ENCODE data around the gene CRAMP1.

The CRAMP1 gene

DNA sequence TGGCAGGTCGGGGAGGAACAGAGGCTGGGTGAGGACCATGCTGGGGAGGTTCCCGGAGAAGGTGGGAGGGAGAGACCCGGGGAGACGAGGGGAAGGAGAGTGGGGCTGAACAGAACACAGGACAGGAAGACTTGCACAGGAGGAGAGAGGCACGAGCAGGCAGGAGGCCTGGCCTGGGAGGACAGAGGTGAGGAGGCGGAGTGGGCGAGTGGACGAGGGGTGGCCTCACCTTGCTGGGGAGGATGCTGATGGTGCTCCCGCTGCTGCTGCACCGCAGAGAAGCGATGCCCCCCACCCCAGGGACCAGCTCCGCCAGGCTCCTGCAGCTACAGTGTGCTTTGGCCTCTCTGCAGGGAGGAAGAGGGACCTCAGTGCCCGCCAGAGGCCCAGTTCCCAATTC is 44.2 kb upstream of the CRAMP1 start:
- Histone ChIP-seq H3K4ac (ENCODE audit: low read length) (no peak overlapping the region), H3K18ac (ENCODE audit: low read length) (no peak overlapping the region), H3K23ac (ENCODE audit: low read depth, low read length, poor library complexity) (no peak overlapping the region), H3K4me2 (ENCODE audit: insufficient read depth, low read length, poor library complexity, severe bottlenecking) (no peak overlapping the region), H3K79me1 (ENCODE audit: low read depth, low read length) (peaks cover 3% of the 10 kb centered on the region), H3K27me3 (ENCODE audit: control insufficient read depth in 3 of 3, insufficient read depth in 3 of 3, low read depth in 1 of 3, low read length in 3 of 3) (no peaks in the 10 kb centered on the region), H2AK5ac (ENCODE audit: low read depth, low read length) (no peak overlapping the region), H2BK120ac (ENCODE audit: low read depth, low read length) (no peak overlapping the region), H3K9me3 (replicated peaks in 1 of 2; ENCODE audit: control insufficient read depth in 2 of 2, insufficient read depth in 1 of 2, low read depth in 1 of 2, low read length in 2 of 2) (no peaks in the 10 kb centered on the region), H2BK12ac (ENCODE audit: low read length) (no peak overlapping the region), H3K4me3 (ENCODE audit: low read length in 2 of 2) (no peak overlapping the region), H4K91ac (ENCODE audit: low read depth, low read length, poor library complexity) (no peak overlapping the region), H3K27ac (replicated peaks; ENCODE audit: low read length) (no peak overlapping the region), H3K9ac (ENCODE audit: low read depth, low read length, poor library complexity) (peak overlapping the region; percentile 27), H4K8ac (ENCODE audit: low read depth, low read length) (no peak overlapping the region), H3K14ac (ENCODE audit: low read length) (no peak overlapping the region), H3K36me3 (replicated peaks in 1 of 2; ENCODE audit: control insufficient read depth in 2 of 2, insufficient read depth in 2 of 2, low read length in 2 of 2) (peaks cover 30 to 65% of the 10 kb centered on the region in 2 donors), H3K4me1 (ENCODE audit: control insufficient read depth in 2 of 2, insufficient read depth in 1 of 2, low read depth in 1 of 2, low read length in 2 of 2) (no peaks in the 10 kb centered on the region), H2BK15ac (ENCODE audit: low read length) (no peak overlapping the region), H2BK5ac (ENCODE audit: low read length) (no peak overlapping the region), H2AFZ (ENCODE audit: low read length) (no peak overlapping the region)
- DNase-seq (ENCODE audit: low spot score): no peak
- WGBS, 2 donors (ENCODE audit: extremely low coverage in 2 of 2, insufficient read length in 2 of 2, insufficient replicate concordance in 1 of 2): no CpG with 5 or more reads among the region's 13 CpGs

DNA sequence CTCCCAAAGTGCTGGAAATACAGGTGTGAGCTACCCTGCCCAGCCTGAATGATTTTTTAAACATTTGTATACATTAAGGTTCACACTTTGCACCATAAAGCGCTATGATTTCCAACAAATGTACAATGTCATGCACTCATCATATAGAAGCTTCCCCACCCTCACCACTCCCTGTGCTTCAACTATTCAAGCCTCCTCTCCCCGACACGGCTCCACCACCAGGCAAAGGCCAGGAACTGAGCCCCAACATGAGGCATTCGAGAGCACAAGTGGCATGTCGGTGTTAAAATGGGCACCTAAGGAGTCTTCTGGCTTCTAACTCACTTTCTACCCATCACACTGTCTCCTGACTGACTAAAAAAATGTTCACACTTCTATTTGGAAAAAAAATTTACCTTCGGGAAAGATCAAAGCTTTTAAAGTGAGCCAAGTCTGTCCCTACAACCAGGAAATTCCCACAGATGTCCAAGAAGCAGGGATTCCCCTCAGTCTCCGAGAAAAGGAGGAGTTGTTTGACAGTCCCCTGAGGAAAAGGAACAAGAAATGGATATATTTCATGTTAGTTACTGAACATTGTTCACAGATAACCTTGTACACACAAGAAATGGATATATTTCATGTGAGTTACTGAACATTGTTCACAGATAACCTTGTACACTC is 41.0 kb upstream of the CRAMP1 start:
- H3K36me3 ChIP-seq (replicated peaks in 1 of 2; ENCODE audit: control insufficient read depth in 2 of 2, insufficient read depth in 2 of 2, low read length in 2 of 2): peaks cover 23 to 59% of the 10 kb centered on the region in 2 donors
- H2BK15ac ChIP-seq (ENCODE audit: low read length): no peak overlapping the region
- H2BK120ac ChIP-seq (ENCODE audit: low read depth, low read length): no peak overlapping the region
- H3K27me3 ChIP-seq (ENCODE audit: control insufficient read depth in 3 of 3, insufficient read depth in 3 of 3, low read depth in 1 of 3, low read length in 3 of 3): no peaks in the 10 kb centered on the region
- no peak overlapping the region for H4K8ac ChIP-seq (ENCODE audit: low read depth, low read length)
- no peak overlapping the region for H3K4me3 ChIP-seq (ENCODE audit: low read length in 2 of 2)
- no peak overlapping the region for H2AFZ ChIP-seq (ENCODE audit: low read length)
- no peaks in the 10 kb centered on the region for H3K9me3 ChIP-seq (replicated peaks in 1 of 2; ENCODE audit: control insufficient read depth in 2 of 2, insufficient read depth in 1 of 2, low read depth in 1 of 2, low read length in 2 of 2)
- H3K14ac ChIP-seq (ENCODE audit: low read length): no peak overlapping the region
- H3K4me1 ChIP-seq (ENCODE audit: control insufficient read depth in 2 of 2, insufficient read depth in 1 of 2, low read depth in 1 of 2, low read length in 2 of 2): no peaks in the 10 kb centered on the region
- H3K9ac ChIP-seq (ENCODE audit: low read depth, low read length, poor library complexity): no peak overlapping the region
- no CpG with 5 or more reads among the region's 7 CpGs for WGBS, 2 donors (ENCODE audit: extremely low coverage in 2 of 2, insufficient read length in 2 of 2, insufficient replicate concordance in 1 of 2)
- no peak overlapping the region for H2BK5ac ChIP-seq (ENCODE audit: low read length)
- no peak overlapping the region for H2AK5ac ChIP-seq (ENCODE audit: low read depth, low read length)
- no peak overlapping the region for H3K18ac ChIP-seq (ENCODE audit: low read length)
- H3K79me1 ChIP-seq (ENCODE audit: low read depth, low read length): no peaks in the 10 kb centered on the region
- no peak overlapping the region for H3K4me2 ChIP-seq (ENCODE audit: insufficient read depth, low read length, poor library complexity, severe bottlenecking)
- no peak overlapping the region for H4K91ac ChIP-seq (ENCODE audit: low read depth, low read length, poor library complexity)
- H2BK12ac ChIP-seq (ENCODE audit: low read length): no peak overlapping the region
- H3K27ac ChIP-seq (replicated peaks; ENCODE audit: low read length): no peak overlapping the region
- no peak for DNase-seq (ENCODE audit: low spot score)
- H3K23ac ChIP-seq (ENCODE audit: low read depth, low read length, poor library complexity): no peak overlapping the region
- no peak overlapping the region for H3K4ac ChIP-seq (ENCODE audit: low read length)

DNA sequence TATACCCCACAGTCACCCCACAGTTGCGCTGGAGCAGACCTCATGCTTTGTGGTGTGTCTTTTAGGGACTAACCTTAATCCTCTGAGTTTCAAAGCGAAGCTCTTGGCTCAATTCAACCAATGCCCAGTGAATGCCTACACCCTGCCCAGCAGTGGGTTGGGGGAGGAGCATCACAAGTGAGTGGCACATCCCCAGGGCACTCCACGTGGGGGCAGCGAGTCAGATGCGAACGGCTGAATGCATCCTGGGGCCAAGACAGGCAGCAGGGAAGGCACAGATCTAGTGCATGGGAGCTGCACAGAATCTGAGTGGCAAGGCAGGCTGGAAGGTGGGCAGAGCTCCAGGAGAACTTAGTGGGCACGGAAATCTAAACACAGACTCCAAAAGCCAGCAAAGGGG is 39.5 kb upstream of the CRAMP1 start:
- Histone ChIP-seq H3K36me3 (replicated peaks in 1 of 2; ENCODE audit: control insufficient read depth in 2 of 2, insufficient read depth in 2 of 2, low read length in 2 of 2) (peaks cover 27 to 66% of the 10 kb centered on the region in 2 donors), H2BK5ac (ENCODE audit: low read length) (no peak overlapping the region), H4K91ac (ENCODE audit: low read depth, low read length, poor library complexity) (no peak overlapping the region), H4K8ac (ENCODE audit: low read depth, low read length) (no peak overlapping the region), H2BK12ac (ENCODE audit: low read length) (no peak overlapping the region), H3K23ac (ENCODE audit: low read depth, low read length, poor library complexity) (no peak overlapping the region), H3K9ac (ENCODE audit: low read depth, low read length, poor library complexity) (no peak overlapping the region), H3K79me1 (ENCODE audit: low read depth, low read length) (no peaks in the 10 kb centered on the region), H3K27ac (replicated peaks; ENCODE audit: low read length) (no peak overlapping the region), H2AFZ (ENCODE audit: low read length) (no peak overlapping the region), H3K27me3 (ENCODE audit: control insufficient read depth in 3 of 3, insufficient read depth in 3 of 3, low read depth in 1 of 3, low read length in 3 of 3) (no peaks in the 10 kb centered on the region), H3K9me3 (replicated peaks in 1 of 2; ENCODE audit: control insufficient read depth in 2 of 2, insufficient read depth in 1 of 2, low read depth in 1 of 2, low read length in 2 of 2) (peaks cover 0 to 3% of the 10 kb centered on the region in 2 donors), H2BK120ac (ENCODE audit: low read depth, low read length) (no peak overlapping the region), H3K4me1 (ENCODE audit: control insufficient read depth in 2 of 2, insufficient read depth in 1 of 2, low read depth in 1 of 2, low read length in 2 of 2) (no peaks in the 10 kb centered on the region), H3K4me2 (ENCODE audit: insufficient read depth, low read length, poor library complexity, severe bottlenecking) (no peak overlapping the region), H3K14ac (ENCODE audit: low read length) (no peak overlapping the region), H3K4ac (ENCODE audit: low read length) (no peak overlapping the region), H2AK5ac (ENCODE audit: low read depth, low read length) (no peak overlapping the region), H3K18ac (ENCODE audit: low read length) (no peak overlapping the region), H2BK15ac (ENCODE audit: low read length) (no peak overlapping the region), H3K4me3 (ENCODE audit: low read length in 2 of 2) (peak overlapping the region in 1 of 2 donors; percentile 52)
- DNase-seq (ENCODE audit: low spot score): no peak
- no CpG with 5 or more reads among the region's 7 CpGs for WGBS, 2 donors (ENCODE audit: extremely low coverage in 2 of 2, insufficient read length in 2 of 2, insufficient replicate concordance in 1 of 2)

DNA sequence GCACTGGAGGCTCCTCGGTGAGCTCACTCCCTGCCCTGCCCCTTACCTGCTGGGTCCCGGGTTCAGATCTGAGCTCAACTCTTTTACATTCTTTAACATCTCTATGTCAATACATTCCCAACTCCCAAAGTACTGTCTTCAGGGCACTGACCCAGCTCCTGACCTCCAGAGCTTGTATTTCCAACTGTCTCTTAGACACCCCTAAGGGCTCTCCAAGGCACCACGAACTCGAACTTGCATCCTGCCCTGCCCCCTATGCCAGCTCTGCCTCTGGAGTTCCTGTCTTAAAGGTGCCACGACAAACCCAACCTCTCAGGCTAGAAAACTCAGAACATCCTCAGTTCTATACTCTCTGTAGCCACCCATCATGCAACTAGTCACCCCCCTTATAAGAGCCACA is 38.9 kb upstream of the CRAMP1 start:
- Histone ChIP-seq H2BK12ac (ENCODE audit: low read length) (no peak overlapping the region), H2AK5ac (ENCODE audit: low read depth, low read length) (no peak overlapping the region), H4K91ac (ENCODE audit: low read depth, low read length, poor library complexity) (no peak overlapping the region), H3K9ac (ENCODE audit: low read depth, low read length, poor library complexity) (no peak overlapping the region), H3K4me2 (ENCODE audit: insufficient read depth, low read length, poor library complexity, severe bottlenecking) (no peak overlapping the region), H3K4me1 (ENCODE audit: control insufficient read depth in 2 of 2, insufficient read depth in 1 of 2, low read depth in 1 of 2, low read length in 2 of 2) (no peaks in the 10 kb centered on the region), H4K8ac (ENCODE audit: low read depth, low read length) (no peak overlapping the region), H3K14ac (ENCODE audit: low read length) (no peak overlapping the region), H3K4me3 (ENCODE audit: low read length in 2 of 2) (no peak overlapping the region), H3K23ac (ENCODE audit: low read depth, low read length, poor library complexity) (no peak overlapping the region), H3K79me1 (ENCODE audit: low read depth, low read length) (peaks cover 2% of the 10 kb centered on the region), H3K18ac (ENCODE audit: low read length) (no peak overlapping the region), H3K36me3 (replicated peaks in 1 of 2; ENCODE audit: control insufficient read depth in 2 of 2, insufficient read depth in 2 of 2, low read length in 2 of 2) (peaks cover 31 to 66% of the 10 kb centered on the region in 2 donors), H3K27me3 (ENCODE audit: control insufficient read depth in 3 of 3, insufficient read depth in 3 of 3, low read depth in 1 of 3, low read length in 3 of 3) (no peaks in the 10 kb centered on the region), H2BK120ac (ENCODE audit: low read depth, low read length) (no peak overlapping the region), H2AFZ (ENCODE audit: low read length) (no peak overlapping the region), H3K27ac (replicated peaks; ENCODE audit: low read length) (no peak overlapping the region), H3K9me3 (replicated peaks in 1 of 2; ENCODE audit: control insufficient read depth in 2 of 2, insufficient read depth in 1 of 2, low read depth in 1 of 2, low read length in 2 of 2) (peaks cover 0 to 3% of the 10 kb centered on the region in 2 donors), H2BK15ac (ENCODE audit: low read length) (no peak overlapping the region), H3K4ac (ENCODE audit: low read length) (no peak overlapping the region), H2BK5ac (ENCODE audit: low read length) (no peak overlapping the region)
- no peak for DNase-seq (ENCODE audit: low spot score)
- no CpG with 5 or more reads among the region's 5 CpGs for WGBS, 2 donors (ENCODE audit: extremely low coverage in 2 of 2, insufficient read length in 2 of 2, insufficient replicate concordance in 1 of 2)

All from neuronal stem cell (in vitro differentiated cells).